Hematopoietic multipotent progenitor cell treated with erythropoietin and hydrocortisone succinate and interleukin-3 and kit ligand, for 17 days (in vitro differentiated cells): ENCODE results near the gene TSSK2.
"Not testable (repeated sequence)": the region's sequence is repeated elsewhere in the genome, so short reads cannot be mapped to it uniquely, and the experiment has no call there.

Source experiments
- DNase-seq: peaks from one replicate; pipeline ENCODE4 v3.0.0-alpha.2; 2015; ENCODE audit warnings: low spot score

The TSSK2 gene

GRCh38 chr22:19143212-19143611, 12.1 kb downstream of the TSSK2 start:
- no peak for DNase-seq

GRCh38 chr22:19143967-19144400, 12.9 kb downstream of the TSSK2 start:
- no peak for DNase-seq

- DNase-seq, result no peak
Measured at GRCh38 chr22:19146215-19146968, 15.3 kb downstream of the TSSK2 start.

GRCh38 chr22:19147195-19147780, 16.2 kb downstream of the TSSK2 start:
- no peak for DNase-seq

- no peak for DNase-seq
Measured at GRCh38 chr22:19148417-19149046, 17.4 kb downstream of the TSSK2 start.

GRCh38 chr22:19149047-19149883, 18.2 kb downstream of the TSSK2 start:
- DNase-seq, result no peak

GRCh38 chr22:19149991-19150390, 18.9 kb downstream of the TSSK2 start, which contains the start of gene GSC2:
Gene GSC2 (minus strand): TSS chr22:19150292. CDS start chr22:19150283, 9 bp downstream.
- DNase-seq, result no peak

- DNase-seq, result no peak
Measured at GRCh38 chr22:19150482-19151328, 19.6 kb downstream of the TSSK2 start.

GRCh38 chr22:19151329-19152191, 20.5 kb downstream of the TSSK2 start:
- DNase-seq, result no peak

- DNase-seq, result no peak
Measured at GRCh38 chr22:19152942-19153883, 22.1 kb downstream of the TSSK2 start.

- not testable (repeated sequence) for DNase-seq
Measured at GRCh38 chr22:19156109-19156508, 25.0 kb downstream of the TSSK2 start.

GRCh38 chr22:19158649-19159048, 27.5 kb downstream of the TSSK2 start:
- DNase-seq, result not testable (repeated sequence)

- DNase-seq, result no peak
Measured at GRCh38 chr22:19164425-19164824, 33.3 kb downstream of the TSSK2 start.

GRCh38 chr22:19166421-19166820, 35.3 kb downstream of the TSSK2 start:
- DNase-seq, result no peak

GRCh38 chr22:19167106-19167869, 36.2 kb downstream of the TSSK2 start:
- no peak for DNase-seq

- DNase-seq, result no peak
Measured at GRCh38 chr22:19168088-19168890, 37.2 kb downstream of the TSSK2 start.
